Measurements from ENCODE around the gene APMAP. TPM values are rescaled to one million over a fixed set of nuclear protein-coding genes. Genes with fewer than 3 reads are reported as not detected.
A peak's percentile ranks its signal among the peaks of the same experiment; 100 is the strongest.

Gene APMAP
- total and polyA plus RNA-seq, 9 of the 15 experiments (the other 6 are each of a cell fraction or from before 2014, with no cell fraction given) = 6.7 to 18.2 (median 14.4) TPM

DNA sequence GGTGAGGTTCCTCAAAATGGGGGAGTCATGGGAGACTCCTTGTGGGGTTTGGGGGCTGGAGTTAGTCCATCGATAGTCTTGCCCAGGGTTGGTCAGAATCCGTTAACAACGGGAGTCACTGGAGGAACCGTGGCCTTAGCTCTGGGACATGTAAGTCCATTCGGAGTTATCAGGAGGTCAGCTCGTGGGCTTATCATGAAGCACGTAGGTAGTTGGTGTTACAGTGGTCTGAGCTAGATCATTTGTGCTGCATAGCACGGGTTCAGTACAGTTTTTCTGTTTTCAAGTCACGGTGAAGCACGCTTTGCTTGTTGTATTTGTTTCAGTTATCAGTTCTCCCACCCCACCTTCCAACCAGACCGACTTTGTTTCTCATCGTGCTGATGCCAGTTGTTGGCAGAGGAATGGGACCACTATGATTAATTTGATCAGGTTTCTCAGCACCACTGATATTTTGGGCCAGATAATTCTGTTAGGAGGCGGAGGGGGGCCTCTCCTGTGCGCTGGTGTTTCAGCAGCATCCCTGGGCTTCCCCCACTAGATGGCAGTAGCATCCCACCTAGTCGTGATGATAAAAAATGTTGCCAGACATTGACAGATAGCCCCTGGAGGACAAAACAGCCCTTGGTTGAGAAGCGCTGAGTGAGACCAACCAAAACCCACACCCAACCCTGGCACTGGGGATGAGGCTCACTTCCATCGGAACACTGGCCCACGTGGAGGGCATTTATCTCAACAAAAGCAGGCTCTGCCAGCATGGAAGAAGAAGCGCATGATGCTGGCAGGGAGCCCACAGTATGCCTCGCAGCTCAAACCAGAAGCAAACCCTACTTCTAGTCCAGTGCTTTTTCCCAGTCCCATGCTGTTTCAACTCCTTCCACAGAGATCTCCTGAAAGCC, 2.2 kb upstream of the APMAP start (continued):
- TF ChIP-seq, protein P1, sequence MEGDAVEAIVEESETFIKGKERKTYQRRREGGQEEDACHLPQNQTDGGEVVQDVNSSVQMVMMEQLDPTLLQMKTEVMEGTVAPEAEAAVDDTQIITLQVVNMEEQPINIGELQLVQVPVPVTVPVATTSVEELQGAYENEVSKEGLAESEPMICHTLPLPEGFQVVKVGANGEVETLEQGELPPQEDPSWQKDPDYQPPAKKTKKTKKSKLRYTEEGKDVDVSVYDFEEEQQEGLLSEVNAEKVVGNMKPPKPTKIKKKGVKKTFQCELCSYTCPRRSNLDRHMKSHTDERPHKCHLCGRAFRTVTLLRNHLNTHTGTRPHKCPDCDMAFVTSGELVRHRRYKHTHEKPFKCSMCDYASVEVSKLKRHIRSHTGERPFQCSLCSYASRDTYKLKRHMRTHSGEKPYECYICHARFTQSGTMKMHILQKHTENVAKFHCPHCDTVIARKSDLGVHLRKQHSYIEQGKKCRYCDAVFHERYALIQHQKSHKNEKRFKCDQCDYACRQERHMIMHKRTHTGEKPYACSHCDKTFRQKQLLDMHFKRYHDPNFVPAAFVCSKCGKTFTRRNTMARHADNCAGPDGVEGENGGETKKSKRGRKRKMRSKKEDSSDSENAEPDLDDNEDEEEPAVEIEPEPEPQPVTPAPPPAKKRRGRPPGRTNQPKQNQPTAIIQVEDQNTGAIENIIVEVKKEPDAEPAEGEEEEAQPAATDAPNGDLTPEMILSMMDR (IDR thresholded peaks at IDR 0.05 in 2 of 3, conservative IDR thresholded peaks at IDR 0.05 in 1 of 3; ENCODE audit: insufficient read depth in 2 of 3, low read depth in 1 of 3, low read length in 3 of 3) = peak; percentile 80 to 89 (median 81)
- TF ChIP-seq, protein P2, sequence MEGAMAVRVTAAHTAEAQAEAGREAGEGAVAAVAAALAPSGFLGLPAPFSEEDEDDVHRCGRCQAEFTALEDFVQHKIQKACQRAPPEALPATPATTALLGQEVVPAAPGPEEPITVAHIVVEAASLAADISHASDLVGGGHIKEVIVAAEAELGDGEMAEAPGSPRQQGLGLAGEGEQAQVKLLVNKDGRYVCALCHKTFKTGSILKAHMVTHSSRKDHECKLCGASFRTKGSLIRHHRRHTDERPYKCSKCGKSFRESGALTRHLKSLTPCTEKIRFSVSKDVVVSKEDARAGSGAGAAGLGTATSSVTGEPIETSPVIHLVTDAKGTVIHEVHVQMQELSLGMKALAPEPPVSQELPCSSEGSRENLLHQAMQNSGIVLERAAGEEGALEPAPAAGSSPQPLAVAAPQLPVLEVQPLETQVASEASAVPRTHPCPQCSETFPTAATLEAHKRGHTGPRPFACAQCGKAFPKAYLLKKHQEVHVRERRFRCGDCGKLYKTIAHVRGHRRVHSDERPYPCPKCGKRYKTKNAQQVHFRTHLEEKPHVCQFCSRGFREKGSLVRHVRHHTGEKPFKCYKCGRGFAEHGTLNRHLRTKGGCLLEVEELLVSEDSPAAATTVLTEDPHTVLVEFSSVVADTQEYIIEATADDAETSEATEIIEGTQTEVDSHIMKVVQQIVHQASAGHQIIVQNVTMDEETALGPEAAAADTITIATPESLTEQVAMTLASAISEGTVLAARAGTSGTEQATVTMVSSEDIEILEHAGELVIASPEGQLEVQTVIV (CRISPR knock-in tag; IDR thresholded peaks at IDR 0.05; ENCODE audit: borderline replicate concordance) = no peak
- TF ChIP-seq MBD2 (IDR thresholded peaks at IDR 0.05; ENCODE audit: borderline replicate concordance, low read depth) = no peak
- TF ChIP-seq, protein P3, sequence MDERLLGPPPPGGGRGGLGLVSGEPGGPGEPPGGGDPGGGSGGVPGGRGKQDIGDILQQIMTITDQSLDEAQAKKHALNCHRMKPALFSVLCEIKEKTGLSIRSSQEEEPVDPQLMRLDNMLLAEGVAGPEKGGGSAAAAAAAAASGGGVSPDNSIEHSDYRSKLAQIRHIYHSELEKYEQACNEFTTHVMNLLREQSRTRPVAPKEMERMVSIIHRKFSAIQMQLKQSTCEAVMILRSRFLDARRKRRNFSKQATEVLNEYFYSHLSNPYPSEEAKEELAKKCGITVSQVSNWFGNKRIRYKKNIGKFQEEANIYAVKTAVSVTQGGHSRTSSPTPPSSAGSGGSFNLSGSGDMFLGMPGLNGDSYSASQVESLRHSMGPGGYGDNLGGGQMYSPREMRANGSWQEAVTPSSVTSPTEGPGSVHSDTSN (CRISPR knock-in tag; IDR thresholded peaks at IDR 0.05; ENCODE audit: low read depth) = peak; percentile 51; the same call in 1 of the 2 replicates
- TF ChIP-seq, protein P3 (tag; conservative IDR thresholded peaks at IDR 0.05; ENCODE audit: low read depth) = peak; percentile 94
- no peak for TF ChIP-seq MYC (IDR thresholded peaks at IDR 0.05; ENCODE audit: low read depth, low read length)
- TF ChIP-seq MYC (CRISPR knock-in tag; IDR thresholded peaks at IDR 0.05; ENCODE audit: borderline replicate concordance, low read depth) = no peak
- no peak for TF ChIP-seq PCBP1 (IDR thresholded peaks at IDR 0.05; ENCODE audit: low read depth, low read length, poor library complexity, severe bottlenecking)
- TF ChIP-seq NFYB (IDR thresholded peaks at IDR 0.05; ENCODE audit: extremely low read depth, insufficient read length) = no peak

Measured in K562 (cell line).